ENCODE measurements around the gene SNRK. TPM values are rescaled to one million over a fixed set of nuclear protein-coding genes. Genes with fewer than 3 reads are reported as not detected.

Gene SNRK
- total and polyA plus RNA-seq, 2 of the 13 experiments (the other 11 are each of a cell fraction or from before 2014, with no cell fraction given) = 11.4 to 16.1 TPM

- no peaks in the 10 kb centered on the region for H3K36me3 ChIP-seq (replicated peaks in 1 of 2; ENCODE audit: control insufficient read depth in 1 of 2, insufficient read depth in 2 of 2, low read length in 2 of 2)
- no peak for TF ChIP-seq ZXDC (CRISPR knock-in tag; IDR thresholded peaks at IDR 0.05)
- TF ChIP-seq ZMAT3 (CRISPR knock-in tag; conservative IDR thresholded peaks at IDR 0.05) = no peak
- TF ChIP-seq ZMYM2 (CRISPR knock-in tag; IDR thresholded peaks at IDR 0.05) = no peak
- TF ChIP-seq PCBP1 (IDR thresholded peaks at IDR 0.05; ENCODE audit: borderline replicate concordance, low read depth, low read length) = no peak
- no peak for TF ChIP-seq SRSF9 (IDR thresholded peaks at IDR 0.05; ENCODE audit: borderline replicate concordance, insufficient read depth, low read depth, low read length, poor library complexity, severe bottlenecking)
- no peak for TF ChIP-seq RNF219 (CRISPR knock-in tag; IDR thresholded peaks at IDR 0.05)
- no peak for TF ChIP-seq PBX2 (CRISPR knock-in tag; IDR thresholded peaks at IDR 0.05)
- TF ChIP-seq NAIF1 (CRISPR knock-in tag; IDR thresholded peaks at IDR 0.05; ENCODE audit: borderline replicate concordance) = no peak
- no peak for TF ChIP-seq ZNF777 (CRISPR knock-in tag; IDR thresholded peaks at IDR 0.05)
- no peak for TF ChIP-seq NFE2 (CRISPR knock-in tag; IDR thresholded peaks at IDR 0.05)
- no peak for TF ChIP-seq MAFF (IDR thresholded peaks at IDR 0.05; ENCODE audit: low read depth, low read length)
- no peak for TF ChIP-seq HHEX (CRISPR knock-in tag; IDR thresholded peaks at IDR 0.05)
- no peak for TF ChIP-seq ZKSCAN5 (CRISPR knock-in tag; IDR thresholded peaks at IDR 0.05)
- TF ChIP-seq ZNF784 (CRISPR knock-in tag; IDR thresholded peaks at IDR 0.05; ENCODE audit: borderline replicate concordance) = no peak
- no peak for TF ChIP-seq IRF9 (CRISPR knock-in tag; IDR thresholded peaks at IDR 0.05; ENCODE audit: borderline replicate concordance)
- TF ChIP-seq ZFP36L2 (CRISPR knock-in tag; IDR thresholded peaks at IDR 0.05) = no peak
- intact Hi-C loops (cut with micrococcal nuclease; ENCODE audit: unreplicated experiment) = no loop called here
- ChIA-PET POLR2A (no interaction called here), CTCF (ENCODE audit: low intra/inter-chr PET ratio, low total read pairs) (no interaction called here)
- no peaks in the 10 kb centered on the region for H3K79me2 ChIP-seq (ENCODE audit: insufficient read depth, low read length)
- H3K4me1 ChIP-seq (ENCODE audit: insufficient read depth, low read length) = peaks cover 21% of the 10 kb centered on the region
- no peaks in the 10 kb centered on the region for H3K27me3 ChIP-seq (ENCODE audit: control insufficient read depth in 1 of 2, insufficient read depth in 2 of 2, low read length in 2 of 2)
- H3K4me3 ChIP-seq (replicated peaks in 1 of 3; ENCODE audit: insufficient read depth in 1 of 3, low read depth in 2 of 3, low read length in 3 of 3) = no peak overlapping the region
- DNase-seq (ENCODE audit: low spot score) (no peak), ATAC-seq (peak; percentile 31; the same call in 2 of the 3 replicates), FAIRE-seq (no peak)
- no peak overlapping the region for H2AFZ ChIP-seq (ENCODE audit: low read length)
- no peak overlapping the region for H3K27ac ChIP-seq (ENCODE audit: extremely low read length, insufficient read depth, low read length)
- no peaks in the 10 kb centered on the region for H4K20me1 ChIP-seq (ENCODE audit: insufficient read depth, low read length)
- H3K4me2 ChIP-seq (ENCODE audit: low read depth, low read length) = no peak overlapping the region
- 100% methylated on average over 1 of the region's 1 CpG for WGBS (ENCODE audit: low lambda C conversion rate)
- no TSS peak for BruUV-seq (replicated peaks)
- in situ Hi-C loops (cut with HindIII; ENCODE audit: extremely low pct_ligation_motif_present, low pct_unique_long_range_greater_than_20kb) = no loop called here
- no peaks in the 10 kb centered on the region for H3K9me3 ChIP-seq (ENCODE audit: low read length)
- no peak overlapping the region for H3K9ac ChIP-seq (ENCODE audit: insufficient read depth, low read depth, low read length)
Observed at GRCh38 chr3:43390255-43390588, 103.9 kb downstream of the SNRK start.

Measured in HepG2 (cell line).